ENCODE data around the gene MORC2. TPM values are rescaled to one million over a fixed set of nuclear protein-coding genes. Genes with fewer than 3 reads are reported as not detected.

The MORC2 gene
- total and polyA plus RNA-seq, 4 donors, result 4.2 to 12.0 (median 9.8) TPM

- TF ChIP-seq ATF3 (IDR thresholded peaks at IDR 0.05) (no peak), GABPA (IDR thresholded peaks at IDR 0.05 in 1 of 2, conservative IDR thresholded peaks at IDR 0.05 in 1 of 2) (no peak), NR2F2 (IDR thresholded peaks at IDR 0.05) (no peak), HNF4G (IDR thresholded peaks at IDR 0.05) (no peak)
- TF ChIP-seq, protein P1, sequence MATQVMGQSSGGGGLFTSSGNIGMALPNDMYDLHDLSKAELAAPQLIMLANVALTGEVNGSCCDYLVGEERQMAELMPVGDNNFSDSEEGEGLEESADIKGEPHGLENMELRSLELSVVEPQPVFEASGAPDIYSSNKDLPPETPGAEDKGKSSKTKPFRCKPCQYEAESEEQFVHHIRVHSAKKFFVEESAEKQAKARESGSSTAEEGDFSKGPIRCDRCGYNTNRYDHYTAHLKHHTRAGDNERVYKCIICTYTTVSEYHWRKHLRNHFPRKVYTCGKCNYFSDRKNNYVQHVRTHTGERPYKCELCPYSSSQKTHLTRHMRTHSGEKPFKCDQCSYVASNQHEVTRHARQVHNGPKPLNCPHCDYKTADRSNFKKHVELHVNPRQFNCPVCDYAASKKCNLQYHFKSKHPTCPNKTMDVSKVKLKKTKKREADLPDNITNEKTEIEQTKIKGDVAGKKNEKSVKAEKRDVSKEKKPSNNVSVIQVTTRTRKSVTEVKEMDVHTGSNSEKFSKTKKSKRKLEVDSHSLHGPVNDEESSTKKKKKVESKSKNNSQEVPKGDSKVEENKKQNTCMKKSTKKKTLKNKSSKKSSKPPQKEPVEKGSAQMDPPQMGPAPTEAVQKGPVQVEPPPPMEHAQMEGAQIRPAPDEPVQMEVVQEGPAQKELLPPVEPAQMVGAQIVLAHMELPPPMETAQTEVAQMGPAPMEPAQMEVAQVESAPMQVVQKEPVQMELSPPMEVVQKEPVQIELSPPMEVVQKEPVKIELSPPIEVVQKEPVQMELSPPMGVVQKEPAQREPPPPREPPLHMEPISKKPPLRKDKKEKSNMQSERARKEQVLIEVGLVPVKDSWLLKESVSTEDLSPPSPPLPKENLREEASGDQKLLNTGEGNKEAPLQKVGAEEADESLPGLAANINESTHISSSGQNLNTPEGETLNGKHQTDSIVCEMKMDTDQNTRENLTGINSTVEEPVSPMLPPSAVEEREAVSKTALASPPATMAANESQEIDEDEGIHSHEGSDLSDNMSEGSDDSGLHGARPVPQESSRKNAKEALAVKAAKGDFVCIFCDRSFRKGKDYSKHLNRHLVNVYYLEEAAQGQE (IDR thresholded peaks at IDR 0.05), result no peak
Observed at GRCh38 chr22:30902496-30903357, 65.8 kb downstream of the MORC2 start (continued).

DNA sequence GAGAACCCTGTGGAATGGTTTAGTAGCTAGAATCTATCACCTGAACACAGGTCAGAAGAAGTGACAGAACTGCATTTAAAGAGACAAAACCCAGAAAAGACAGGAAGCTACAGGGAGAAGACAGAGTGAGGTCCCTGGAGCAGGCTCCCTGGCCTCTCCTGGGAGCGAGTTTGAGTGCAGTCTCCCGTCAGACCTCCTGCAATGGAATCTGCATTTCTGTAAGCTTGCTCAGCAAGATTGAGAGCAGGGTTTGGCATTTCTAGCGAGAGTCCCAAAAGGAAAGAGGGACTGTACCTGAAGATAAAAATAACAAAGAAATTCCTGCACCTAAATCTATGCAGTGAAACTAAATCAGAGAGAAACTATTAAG is 74.2 kb downstream of the MORC2 start:
- Histone ChIP-seq H3K9me3 (ENCODE audit: control insufficient read depth in 4 of 4, low read length in 3 of 4) (no peaks in the 10 kb centered on the region), H3K27me3 (ENCODE audit: control insufficient read depth in 4 of 4, insufficient read depth in 4 of 4, low read length in 3 of 4) (no peaks in the 10 kb centered on the region), H3K36me3 (ENCODE audit: control insufficient read depth in 4 of 4, insufficient read depth in 3 of 4, low read depth in 1 of 4, low read length in 3 of 4) (no peaks in the 10 kb centered on the region), H3K4me3 (ENCODE audit: low read depth in 1 of 3, low read length in 3 of 3) (no peak overlapping the region), H3K27ac (ENCODE audit: low read depth in 1 of 2, low read length in 2 of 2) (no peak overlapping the region), H3K9ac (ENCODE audit: low read depth in 1 of 2, low read length in 2 of 2) (no peak overlapping the region), H3K4me1 (ENCODE audit: control insufficient read depth in 4 of 4, insufficient read depth in 4 of 4, low read length in 3 of 4) (peaks cover 0 to 10% (median 5%) of the 10 kb centered on the region in 4 donors)
- no peak for DNase-seq (ENCODE audit: low spot score)
- WGBS, result 94% methylated on average over 3 of the region's 3 CpGs
- TF ChIP-seq, protein P2, sequence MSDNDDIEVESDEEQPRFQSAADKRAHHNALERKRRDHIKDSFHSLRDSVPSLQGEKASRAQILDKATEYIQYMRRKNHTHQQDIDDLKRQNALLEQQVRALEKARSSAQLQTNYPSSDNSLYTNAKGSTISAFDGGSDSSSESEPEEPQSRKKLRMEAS (IDR thresholded peaks at IDR 0.05), result no peak
- TF ChIP-seq FOXA2 (IDR thresholded peaks at IDR 0.05) (no peak), TAF1 (conservative IDR thresholded peaks at IDR 0.05) (no peak), JUND (IDR thresholded peaks at IDR 0.05) (no peak), GABPA (IDR thresholded peaks at IDR 0.05 in 1 of 2, conservative IDR thresholded peaks at IDR 0.05 in 1 of 2) (no peak), ATF3 (IDR thresholded peaks at IDR 0.05) (no peak), ZBTB33 (IDR thresholded peaks at IDR 0.05) (no peak), HNF4A (conservative IDR thresholded peaks at IDR 0.05) (no peak), SP1 (IDR thresholded peaks at IDR 0.05) (no peak), EGR1 (IDR thresholded peaks at IDR 0.05; ENCODE audit: low read depth in 2 of 2) (no peak), RXRA (IDR thresholded peaks at IDR 0.05) (no peak), RAD21 (IDR thresholded peaks at IDR 0.05) (no peak)
